Cardiac fibroblast (primary cell): ENCODE results near the gene NFE2L1.
A peak's percentile ranks its signal among the peaks of the same experiment; 100 is the strongest.

Source experiments
- DNase-seq, 2 donors: peaks; one replicate each; pipeline versions ENCODE4 v3.0.0 to v3.0.0-alpha.2; 2010; ENCODE audit warnings: low read depth in 2 of 2
- H3K4me3 ChIP-seq, 2 donors: replicated peaks in 1 of 2; 1 replicate in 1 of 2; 2 replicates in 1 of 2; pipeline ENCODE4 v1.5.1; 2011; ENCODE audit warnings: low read depth in 2 of 2, low read length in 2 of 2, mild to moderate bottlenecking in 2 of 2, moderate library complexity in 1 of 2
- TF ChIP-seq, protein P1 (sequence below): IDR thresholded peaks from one replicate; pipeline ENCODE4 v1.5.1; 2011; ENCODE audit warnings: low read depth, mild to moderate bottlenecking, low read length, inconsistent platforms

The NFE2L1 gene

DNA sequence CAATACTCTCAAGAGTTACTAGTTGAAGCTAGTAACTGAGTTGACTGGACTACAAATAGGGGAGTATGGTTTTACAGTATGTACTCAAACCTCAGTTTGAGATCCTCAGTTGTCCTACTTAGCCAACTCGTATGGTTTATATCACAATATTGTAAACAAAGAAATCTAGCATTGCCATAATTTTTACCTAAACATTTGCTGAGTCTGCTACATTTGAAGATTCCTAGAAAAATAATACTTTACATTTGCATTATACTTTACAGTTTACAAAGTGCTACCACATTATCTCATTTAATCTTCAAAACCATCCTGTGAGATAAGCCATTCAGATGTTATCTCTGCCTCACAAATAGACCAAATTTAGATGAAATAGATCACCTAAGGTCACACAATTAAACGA is 36.8 kb downstream of the NFE2L1 start:
- DNase-seq: no peak
- H3K4me3 ChIP-seq: no peak overlapping the region
- TF ChIP-seq, protein P1, sequence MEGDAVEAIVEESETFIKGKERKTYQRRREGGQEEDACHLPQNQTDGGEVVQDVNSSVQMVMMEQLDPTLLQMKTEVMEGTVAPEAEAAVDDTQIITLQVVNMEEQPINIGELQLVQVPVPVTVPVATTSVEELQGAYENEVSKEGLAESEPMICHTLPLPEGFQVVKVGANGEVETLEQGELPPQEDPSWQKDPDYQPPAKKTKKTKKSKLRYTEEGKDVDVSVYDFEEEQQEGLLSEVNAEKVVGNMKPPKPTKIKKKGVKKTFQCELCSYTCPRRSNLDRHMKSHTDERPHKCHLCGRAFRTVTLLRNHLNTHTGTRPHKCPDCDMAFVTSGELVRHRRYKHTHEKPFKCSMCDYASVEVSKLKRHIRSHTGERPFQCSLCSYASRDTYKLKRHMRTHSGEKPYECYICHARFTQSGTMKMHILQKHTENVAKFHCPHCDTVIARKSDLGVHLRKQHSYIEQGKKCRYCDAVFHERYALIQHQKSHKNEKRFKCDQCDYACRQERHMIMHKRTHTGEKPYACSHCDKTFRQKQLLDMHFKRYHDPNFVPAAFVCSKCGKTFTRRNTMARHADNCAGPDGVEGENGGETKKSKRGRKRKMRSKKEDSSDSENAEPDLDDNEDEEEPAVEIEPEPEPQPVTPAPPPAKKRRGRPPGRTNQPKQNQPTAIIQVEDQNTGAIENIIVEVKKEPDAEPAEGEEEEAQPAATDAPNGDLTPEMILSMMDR: no peak

DNA sequence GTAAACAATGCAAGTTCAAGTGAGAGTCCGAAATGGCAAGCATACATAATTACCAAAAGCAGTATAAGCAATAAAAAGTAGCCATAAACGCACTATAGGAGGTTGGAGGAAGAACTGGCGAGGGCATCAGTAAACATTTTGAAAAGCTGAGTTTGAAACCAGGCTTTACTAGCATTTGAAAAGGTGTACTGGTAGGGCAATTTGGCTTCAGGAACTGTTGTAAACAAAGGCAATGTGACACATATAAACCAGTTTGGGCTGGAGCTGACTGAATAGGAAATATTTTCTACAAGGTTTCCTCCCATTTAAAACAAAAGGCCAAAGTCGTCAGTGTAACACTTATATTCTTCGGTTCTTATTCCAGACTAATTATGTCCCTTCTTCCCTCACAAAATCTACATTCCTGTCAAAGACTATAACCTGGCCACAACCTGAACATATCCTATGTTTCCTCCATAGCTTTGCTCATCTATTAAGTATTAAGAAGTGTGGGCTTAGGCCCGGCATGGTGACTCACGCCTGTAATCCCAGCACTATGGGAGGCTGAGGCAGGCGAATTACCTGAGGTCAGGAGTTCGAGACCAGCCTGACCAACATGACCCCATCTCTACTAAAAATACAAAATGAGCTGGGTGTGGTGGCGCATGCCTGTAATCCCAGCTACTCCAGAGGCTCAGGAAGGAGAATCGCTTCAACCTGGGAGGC is 45.3 kb downstream of the NFE2L1 start:
- H3K4me3 ChIP-seq: no peak overlapping the region
- TF ChIP-seq, protein P1: no peak
- no peak for DNase-seq

DNA sequence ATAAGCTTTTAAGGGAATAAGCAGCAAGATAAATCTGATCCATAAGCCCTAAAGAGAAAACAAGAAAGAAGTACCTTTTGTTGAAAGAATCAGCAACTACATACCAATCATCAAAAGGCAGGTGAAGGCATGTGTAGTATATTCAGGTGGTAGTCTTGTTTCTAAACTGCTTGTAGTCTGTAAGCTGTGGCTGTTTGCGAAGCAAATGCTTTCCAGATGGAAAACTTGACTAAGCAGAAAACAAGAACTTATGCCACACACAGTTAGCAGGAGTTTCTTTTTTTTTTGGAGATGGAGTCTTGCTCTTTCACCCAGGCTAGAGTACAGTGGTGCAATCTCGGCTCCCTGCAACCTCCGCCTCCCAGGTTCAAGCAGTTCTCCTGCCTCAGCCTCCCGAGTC is 47.5 kb downstream of the NFE2L1 start:
- DNase-seq: no peak
- TF ChIP-seq, protein P1: no peak
- no peak overlapping the region for H3K4me3 ChIP-seq

DNA sequence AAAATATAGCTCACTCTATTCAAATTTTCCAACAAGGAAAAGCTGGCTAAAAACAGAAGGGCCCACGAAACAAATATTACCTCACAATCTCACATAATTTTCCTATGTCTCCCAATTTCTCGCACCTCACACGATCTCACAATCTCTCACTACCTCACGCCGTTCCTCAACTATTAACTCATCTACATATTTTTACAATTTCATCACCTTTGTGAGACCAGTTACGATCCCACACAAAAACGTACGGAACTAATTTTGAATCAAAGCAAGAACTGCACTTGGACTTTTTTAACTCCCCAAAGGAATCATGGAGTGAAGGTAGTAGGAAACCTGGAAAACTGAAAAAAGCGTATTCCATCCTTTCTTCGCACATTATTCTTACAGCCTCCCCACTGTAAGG is 52.0 kb downstream of the NFE2L1 start:
- peak; percentile 34 to 70 for DNase-seq
- peak overlapping the region; percentile 90 to 92 for H3K4me3 ChIP-seq
- TF ChIP-seq, protein P1: no peak

DNA sequence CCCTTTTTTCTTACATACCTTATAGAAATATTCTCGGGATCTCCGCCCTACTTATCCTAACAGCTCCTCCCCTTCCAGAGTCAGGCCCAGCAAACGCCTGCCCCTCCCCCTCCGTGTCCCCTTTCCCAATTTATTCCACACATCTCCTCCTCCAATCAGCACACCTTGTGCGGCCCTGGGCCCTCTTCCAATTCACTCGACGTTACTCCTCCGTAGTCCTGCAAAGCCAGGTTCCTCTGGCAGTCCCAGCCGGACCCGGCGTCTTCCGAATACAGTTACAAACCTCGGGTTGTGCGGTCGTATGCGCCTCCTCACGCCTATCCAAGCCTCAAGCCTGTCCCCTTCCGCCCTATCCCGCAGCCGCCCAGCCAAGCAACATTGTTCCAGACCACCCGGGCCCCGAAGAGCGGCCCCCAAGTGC is 52.4 kb downstream of the NFE2L1 start:
- DNase-seq: peak; percentile 64 to 68
- TF ChIP-seq, protein P1: no peak
- H3K4me3 ChIP-seq: peak overlapping the region; percentile 90 to 92

DNA sequence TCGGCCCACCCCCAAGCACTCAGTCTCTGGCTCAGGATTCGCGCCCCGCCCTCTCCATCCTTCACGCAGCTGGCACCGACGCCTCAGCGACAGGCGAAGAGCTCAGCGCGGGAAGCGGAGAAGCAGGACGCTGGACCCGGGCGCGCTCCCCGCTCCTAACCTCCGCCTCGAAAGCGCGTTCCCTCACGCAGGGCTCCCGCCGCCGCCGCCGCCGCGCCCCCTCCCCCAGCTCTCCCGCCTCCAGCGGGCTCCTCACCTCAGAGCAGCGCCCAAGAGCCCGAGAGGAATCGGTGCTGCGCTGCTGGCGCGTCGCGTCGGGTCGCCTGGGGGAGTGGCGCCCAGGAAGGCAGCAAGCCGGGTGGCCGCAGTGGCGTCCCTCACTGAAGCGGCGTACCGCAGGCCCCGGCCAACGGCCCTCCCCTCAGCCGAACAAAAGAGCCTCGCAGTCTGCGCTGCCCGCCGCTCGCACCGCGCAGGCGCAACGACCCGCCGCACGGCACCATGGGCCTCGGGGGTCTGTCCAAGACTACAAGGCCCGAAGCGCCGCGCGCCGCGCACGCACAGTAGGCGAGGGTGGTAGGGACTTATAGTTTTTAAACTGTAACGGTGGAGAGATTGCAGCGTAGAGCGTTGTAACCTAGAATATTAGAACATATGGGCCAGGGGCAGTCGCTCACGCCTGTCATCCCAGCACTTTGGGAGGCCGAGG is 53.0 kb downstream of the NFE2L1 start, which contains the start of gene CBX1:
CBX1 (minus strand) TSS at position 467 of the 709 bp plus-strand sequence. CDS start 24,474 bp downstream, outside the sequence.
- TF ChIP-seq, protein P1: no peak
- H3K4me3 ChIP-seq: peak within 1 kb of the TSS; percentile 90 to 92
- DNase-seq: peak; percentile 95 to 97
